GM23338 (cell line): ENCODE results near the gene NRK. TPM values are rescaled to one million over a fixed set of nuclear protein-coding genes. Genes with fewer than 3 reads are reported as not detected.

ENCODE experiments used
- ATAC-seq: fragments of 200-7000 bp; cut with Tn5 transposase; 3 replicates; pipeline ENCODE4 v1.9.1; 2020
- DNase-seq: peaks from one replicate; pipeline ENCODE4 v3.0.0-alpha.2; 2015; ENCODE audit warnings: low spot score
- H2AFZ ChIP-seq: fragments of 200-600 bp; sonication (generic); 2 replicates; pipeline ENCODE4 v1.8.0; 2016; ENCODE audit warnings: antibody characterized with exemption, mild to moderate bottlenecking, moderate library complexity
- H3F3A ChIP-seq: fragments of 200-600 bp; sonication (generic); replicated peaks from 2 replicates; pipeline ENCODE4 v1.8.0; 2017; ENCODE audit warnings: antibody characterized with exemption, mixed run types, low read depth
- H3K27ac ChIP-seq: fragments of 200-600 bp; sonication (generic); 2 replicates; pipeline ENCODE4 v1.6.1; 2016; ENCODE audit warnings: low read depth
- H3K27me3 ChIP-seq: fragments of 200-600 bp; sonication (generic); 2 replicates; pipeline ENCODE4 v1.8.0; 2016; ENCODE audit warnings: mild to moderate bottlenecking, mixed run types, moderate library complexity; ENCODE audit not compliant: insufficient read depth
- H3K36me3 ChIP-seq: fragments of 200-600 bp; sonication (generic); 2 replicates; pipeline ENCODE4 v1.8.0; 2016; ENCODE audit warnings: mild to moderate bottlenecking; ENCODE audit not compliant: insufficient read depth
- H3K4me1 ChIP-seq: fragments of 200-600 bp; sonication (generic); 2 replicates; pipeline ENCODE4 v1.8.0; 2016; ENCODE audit warnings: mild to moderate bottlenecking, moderate library complexity; ENCODE audit not compliant: insufficient read depth
- H3K4me2 ChIP-seq: fragments of 200-600 bp; sonication (generic); 2 replicates; pipeline ENCODE4 v1.7.1; 2017; ENCODE audit warnings: mixed run types
- H3K4me3 ChIP-seq: fragments of 200-600 bp; sonication (generic); 2 replicates; pipeline ENCODE4 v1.6.1; 2016; ENCODE audit warnings: mixed run types
- H3K79me2 ChIP-seq: fragments of 200-600 bp; sonication (generic); replicated peaks from 2 replicates; pipeline ENCODE4 v1.8.0; 2017; ENCODE audit warnings: mild to moderate bottlenecking; ENCODE audit not compliant: insufficient read depth
- H3K9me2 ChIP-seq: fragments of 200-600 bp; sonication (generic); 2 replicates; pipeline ENCODE4 v1.8.0; 2017; ENCODE audit not compliant: insufficient read depth
- H4K20me1 ChIP-seq: fragments of 200-600 bp; sonication (generic); replicated peaks from 2 replicates; pipeline ENCODE4 v1.8.0; 2017; ENCODE audit warnings: mild to moderate bottlenecking; ENCODE audit not compliant: insufficient read depth
- H3K27ac Mint-ChIP-seq: 2 replicates; pipeline ENCODE4 v1.8.0; 2020; ENCODE audit warnings: inconsistent platforms, mild to moderate bottlenecking, moderate library complexity, mixed read lengths
- H3K27me3 Mint-ChIP-seq: 3 replicates; pipeline ENCODE4 v1.8.0; 2022; ENCODE audit warnings: low read depth, mild to moderate bottlenecking, moderate library complexity, mixed read lengths, inconsistent platforms; ENCODE audit not compliant: insufficient read depth, poor library complexity
- H3K36me3 Mint-ChIP-seq: 3 replicates; pipeline ENCODE4 v1.8.0; 2021; ENCODE audit warnings: low read depth, mild to moderate bottlenecking, inconsistent platforms, moderate library complexity, mixed read lengths
- H3K4me1 Mint-ChIP-seq: 3 replicates; pipeline ENCODE4 v1.8.0; 2020; ENCODE audit warnings: mild to moderate bottlenecking, inconsistent platforms, mixed read lengths
- H3K4me3 Mint-ChIP-seq: 3 replicates; pipeline ENCODE4 v1.8.0; 2021; ENCODE audit warnings: moderate library complexity, mild to moderate bottlenecking, inconsistent platforms, mixed read lengths
- H3K9me3 Mint-ChIP-seq: 3 replicates; pipeline ENCODE4 v1.8.0; 2020; ENCODE audit warnings: moderate library complexity, mild to moderate bottlenecking, inconsistent platforms, mixed read lengths
- CREB1 ChIP-seq: fragments of 250-450 bp; sonication (Bioruptor Pico); IDR thresholded peaks from 2 replicates; pipeline ENCODE4 v1.5.0; 2020; ENCODE audit warnings: low read depth, mild to moderate bottlenecking, moderate library complexity
- EZH2phosphoT487 ChIP-seq: fragments of 200-600 bp; sonication (generic); IDR thresholded peaks from one replicate; pipeline ENCODE4 v1.8.1; 2018; ENCODE audit warnings: antibody characterized with exemption; ENCODE audit not compliant: unreplicated experiment
- JUNB ChIP-seq: IDR thresholded peaks from one replicate; pipeline ENCODE4 v1.6.1; 2016; ENCODE audit warnings: antibody characterized with exemption; ENCODE audit not compliant: unreplicated experiment
- NANOG ChIP-seq: IDR thresholded peaks from 2 replicates; pipeline ENCODE4 v1.6.1; 2016; ENCODE audit warnings: antibody characterized with exemption, borderline replicate concordance
- POLR2AphosphoS5 ChIP-seq: IDR thresholded peaks from 2 replicates; pipeline ENCODE4 v1.6.1; 2016; ENCODE audit warnings: antibody characterized with exemption, low read depth
- STAT1 ChIP-seq: IDR thresholded peaks from one replicate; pipeline ENCODE4 v1.6.1; 2016; ENCODE audit warnings: antibody characterized with exemption; ENCODE audit not compliant: unreplicated experiment
- ZNF331 ChIP-seq: fragments of 250-450 bp; sonication (Bioruptor Pico); IDR thresholded peaks from 2 replicates; pipeline ENCODE4 v1.5.0; 2020; ENCODE audit warnings: low read depth, mild to moderate bottlenecking, moderate library complexity
- polyA plus RNA-seq: library from polyadenylated mRNA; unstranded; fragments of >200 nt; fragmentation: Nextera tagmentation; extraction: Ambion mirVana; gene quantifications from 2 replicates; pipeline ENCODE4 v1.2.1, GENCODE V29; 2016
- total RNA-seq: library from RNA; depleted of rRNA; stranded (reverse); fragments of >200 nt; shearing (Covaris generic); gene quantifications from 2 replicates; pipeline ENCODE4 v1.2.3, GENCODE V29; 2014
- TF ChIP-seq, protein P1 (sequence below): fragments of 250-450 bp; sonication (Bioruptor Pico); IDR thresholded peaks from 2 replicates; pipeline ENCODE4 v1.5.0; 2020; ENCODE audit warnings: mild to moderate bottlenecking, moderate library complexity
- TF ChIP-seq, protein P2 (sequence below), 2 experiments: fragments of 200-600 bp in 1 of 2; sonication (generic) in 1 of 2; conservative IDR thresholded peaks; 2 replicates each; pipeline versions ENCODE4 v1.5.1 to v1.6.1; 2016 to 2017; ENCODE audit warnings: antibody characterized with exemption in 2 of 2, low read depth in 2 of 2, mild to moderate bottlenecking in 2 of 2, moderate library complexity in 1 of 2
- TF ChIP-seq, protein P3 (sequence below): IDR thresholded peaks from one replicate; pipeline ENCODE4 v1.6.1; 2018; ENCODE audit warnings: antibody characterized with exemption; ENCODE audit not compliant: unreplicated experiment

Gene NRK
- total and polyA plus RNA-seq, 2 experiments from 2014 or later = 6.4 to 16.2 TPM

DNA sequence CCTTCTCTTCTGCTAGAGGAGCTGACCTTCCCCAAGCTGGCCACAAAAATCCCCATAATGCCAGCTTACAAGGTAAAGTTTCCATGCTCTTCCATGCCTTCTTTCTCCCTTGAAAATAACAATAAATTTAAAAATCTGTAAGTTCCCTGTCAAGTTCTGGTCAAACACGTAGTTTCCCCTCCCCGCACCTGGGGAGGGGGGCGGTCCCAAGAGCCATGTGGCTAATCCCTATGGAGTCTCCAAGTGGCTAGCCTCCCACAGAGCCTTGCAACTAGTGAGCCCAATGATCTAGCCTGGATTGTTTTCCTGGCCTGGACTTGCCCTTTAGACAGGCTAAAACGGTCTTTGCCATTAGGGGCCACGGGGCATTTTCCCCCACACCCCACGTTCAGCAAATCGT lies 2.1 kb upstream of the NRK start:
- Histone ChIP-seq H3K4me3 (peak overlapping the region; percentile 65), H2AFZ (no peak overlapping the region), H3F3A (no peaks in the 10 kb centered on the region), H3K4me2 (peak overlapping the region; percentile 72), H4K20me1 (no peaks in the 10 kb centered on the region), H3K27me3 (peaks cover 24% of the 10 kb centered on the region), H3K9me2 (0 out of 2 replicates have a peak, but pooled peaks cover 3% of the 10 kb centered on the region), H3K4me1 (peaks cover 10% of the 10 kb centered on the region), H3K36me3 (no peaks in the 10 kb centered on the region), H3K79me2 (no peaks in the 10 kb centered on the region), H3K27ac (no peak overlapping the region)
- Mint-ChIP-seq H3K27me3 (peaks cover 12% of the 10 kb centered on the region), H3K36me3 (no peaks in the 10 kb centered on the region), H3K27ac (no peak overlapping the region), H3K4me3 (no peak overlapping the region), H3K4me1 (peaks cover 6% of the 10 kb centered on the region; the same call in 2 of the 3 replicates), H3K9me3 (no peaks in the 10 kb centered on the region; the same call in 2 of the 3 replicates)
- TF ChIP-seq STAT1 = no peak
- TF ChIP-seq, protein P1, sequence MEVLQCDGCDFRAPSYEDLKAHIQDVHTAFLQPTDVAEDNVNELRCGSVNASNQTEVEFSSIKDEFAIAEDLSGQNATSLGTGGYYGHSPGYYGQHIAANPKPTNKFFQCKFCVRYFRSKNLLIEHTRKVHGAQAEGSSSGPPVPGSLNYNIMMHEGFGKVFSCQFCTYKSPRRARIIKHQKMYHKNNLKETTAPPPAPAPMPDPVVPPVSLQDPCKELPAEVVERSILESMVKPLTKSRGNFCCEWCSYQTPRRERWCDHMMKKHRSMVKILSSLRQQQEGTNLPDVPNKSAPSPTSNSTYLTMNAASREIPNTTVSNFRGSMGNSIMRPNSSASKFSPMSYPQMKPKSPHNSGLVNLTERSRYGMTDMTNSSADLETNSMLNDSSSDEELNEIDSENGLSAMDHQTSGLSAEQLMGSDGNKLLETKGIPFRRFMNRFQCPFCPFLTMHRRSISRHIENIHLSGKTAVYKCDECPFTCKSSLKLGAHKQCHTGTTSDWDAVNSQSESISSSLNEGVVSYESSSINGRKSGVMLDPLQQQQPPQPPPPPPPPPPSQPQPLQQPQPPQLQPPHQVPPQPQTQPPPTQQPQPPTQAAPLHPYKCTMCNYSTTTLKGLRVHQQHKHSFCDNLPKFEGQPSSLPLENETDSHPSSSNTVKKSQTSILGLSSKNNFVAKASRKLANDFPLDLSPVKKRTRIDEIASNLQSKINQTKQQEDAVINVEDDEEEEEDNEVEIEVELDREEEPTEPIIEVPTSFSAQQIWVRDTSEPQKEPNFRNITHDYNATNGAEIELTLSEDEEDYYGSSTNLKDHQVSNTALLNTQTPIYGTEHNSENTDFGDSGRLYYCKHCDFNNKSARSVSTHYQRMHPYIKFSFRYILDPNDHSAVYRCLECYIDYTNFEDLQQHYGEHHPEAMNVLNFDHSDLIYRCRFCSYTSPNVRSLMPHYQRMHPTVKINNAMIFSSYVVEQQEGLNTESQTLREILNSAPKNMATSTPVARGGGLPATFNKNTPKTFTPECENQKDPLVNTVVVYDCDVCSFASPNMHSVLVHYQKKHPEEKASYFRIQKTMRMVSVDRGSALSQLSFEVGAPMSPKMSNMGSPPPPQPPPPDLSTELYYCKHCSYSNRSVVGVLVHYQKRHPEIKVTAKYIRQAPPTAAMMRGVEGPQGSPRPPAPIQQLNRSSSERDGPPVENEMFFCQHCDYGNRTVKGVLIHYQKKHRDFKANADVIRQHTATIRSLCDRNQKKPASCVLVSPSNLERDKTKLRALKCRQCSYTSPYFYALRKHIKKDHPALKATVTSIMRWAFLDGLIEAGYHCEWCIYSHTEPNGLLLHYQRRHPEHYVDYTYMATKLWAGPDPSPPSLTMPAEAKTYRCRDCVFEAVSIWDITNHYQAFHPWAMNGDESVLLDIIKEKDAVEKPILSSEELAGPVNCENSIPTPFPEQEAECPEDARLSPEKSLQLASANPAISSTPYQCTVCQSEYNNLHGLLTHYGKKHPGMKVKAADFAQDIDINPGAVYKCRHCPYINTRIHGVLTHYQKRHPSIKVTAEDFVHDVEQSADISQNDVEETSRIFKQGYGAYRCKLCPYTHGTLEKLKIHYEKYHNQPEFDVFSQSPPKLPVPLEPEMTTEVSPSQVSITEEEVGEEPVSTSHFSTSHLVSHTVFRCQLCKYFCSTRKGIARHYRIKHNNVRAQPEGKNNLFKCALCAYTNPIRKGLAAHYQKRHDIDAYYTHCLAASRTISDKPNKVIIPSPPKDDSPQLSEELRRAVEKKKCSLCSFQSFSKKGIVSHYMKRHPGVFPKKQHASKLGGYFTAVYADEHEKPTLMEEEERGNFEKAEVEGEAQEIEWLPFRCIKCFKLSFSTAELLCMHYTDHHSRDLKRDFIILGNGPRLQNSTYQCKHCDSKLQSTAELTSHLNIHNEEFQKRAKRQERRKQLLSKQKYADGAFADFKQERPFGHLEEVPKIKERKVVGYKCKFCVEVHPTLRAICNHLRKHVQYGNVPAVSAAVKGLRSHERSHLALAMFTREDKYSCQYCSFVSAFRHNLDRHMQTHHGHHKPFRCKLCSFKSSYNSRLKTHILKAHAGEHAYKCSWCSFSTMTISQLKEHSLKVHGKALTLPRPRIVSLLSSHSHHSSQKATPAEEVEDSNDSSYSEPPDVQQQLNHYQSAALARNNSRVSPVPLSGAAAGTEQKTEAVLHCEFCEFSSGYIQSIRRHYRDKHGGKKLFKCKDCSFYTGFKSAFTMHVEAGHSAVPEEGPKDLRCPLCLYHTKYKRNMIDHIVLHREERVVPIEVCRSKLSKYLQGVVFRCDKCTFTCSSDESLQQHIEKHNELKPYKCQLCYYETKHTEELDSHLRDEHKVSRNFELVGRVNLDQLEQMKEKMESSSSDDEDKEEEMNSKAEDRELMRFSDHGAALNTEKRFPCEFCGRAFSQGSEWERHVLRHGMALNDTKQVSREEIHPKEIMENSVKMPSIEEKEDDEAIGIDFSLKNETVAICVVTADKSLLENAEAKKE (CRISPR knock-in tag) = no peak
- no peak for TF ChIP-seq NANOG
- no peak for TF ChIP-seq EZH2phosphoT487
- TF ChIP-seq JUNB = no peak
- no peak for TF ChIP-seq POLR2AphosphoS5
- TF ChIP-seq, protein P2, sequence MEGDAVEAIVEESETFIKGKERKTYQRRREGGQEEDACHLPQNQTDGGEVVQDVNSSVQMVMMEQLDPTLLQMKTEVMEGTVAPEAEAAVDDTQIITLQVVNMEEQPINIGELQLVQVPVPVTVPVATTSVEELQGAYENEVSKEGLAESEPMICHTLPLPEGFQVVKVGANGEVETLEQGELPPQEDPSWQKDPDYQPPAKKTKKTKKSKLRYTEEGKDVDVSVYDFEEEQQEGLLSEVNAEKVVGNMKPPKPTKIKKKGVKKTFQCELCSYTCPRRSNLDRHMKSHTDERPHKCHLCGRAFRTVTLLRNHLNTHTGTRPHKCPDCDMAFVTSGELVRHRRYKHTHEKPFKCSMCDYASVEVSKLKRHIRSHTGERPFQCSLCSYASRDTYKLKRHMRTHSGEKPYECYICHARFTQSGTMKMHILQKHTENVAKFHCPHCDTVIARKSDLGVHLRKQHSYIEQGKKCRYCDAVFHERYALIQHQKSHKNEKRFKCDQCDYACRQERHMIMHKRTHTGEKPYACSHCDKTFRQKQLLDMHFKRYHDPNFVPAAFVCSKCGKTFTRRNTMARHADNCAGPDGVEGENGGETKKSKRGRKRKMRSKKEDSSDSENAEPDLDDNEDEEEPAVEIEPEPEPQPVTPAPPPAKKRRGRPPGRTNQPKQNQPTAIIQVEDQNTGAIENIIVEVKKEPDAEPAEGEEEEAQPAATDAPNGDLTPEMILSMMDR (conservative IDR thresholded peaks at IDR 0.05; ENCODE audit: low read depth in 2 of 2) = no peak
- no peak for TF ChIP-seq ZNF331 (CRISPR knock-in tag)
- no peak for TF ChIP-seq CREB1 (CRISPR knock-in tag)
- TF ChIP-seq, protein P3, sequence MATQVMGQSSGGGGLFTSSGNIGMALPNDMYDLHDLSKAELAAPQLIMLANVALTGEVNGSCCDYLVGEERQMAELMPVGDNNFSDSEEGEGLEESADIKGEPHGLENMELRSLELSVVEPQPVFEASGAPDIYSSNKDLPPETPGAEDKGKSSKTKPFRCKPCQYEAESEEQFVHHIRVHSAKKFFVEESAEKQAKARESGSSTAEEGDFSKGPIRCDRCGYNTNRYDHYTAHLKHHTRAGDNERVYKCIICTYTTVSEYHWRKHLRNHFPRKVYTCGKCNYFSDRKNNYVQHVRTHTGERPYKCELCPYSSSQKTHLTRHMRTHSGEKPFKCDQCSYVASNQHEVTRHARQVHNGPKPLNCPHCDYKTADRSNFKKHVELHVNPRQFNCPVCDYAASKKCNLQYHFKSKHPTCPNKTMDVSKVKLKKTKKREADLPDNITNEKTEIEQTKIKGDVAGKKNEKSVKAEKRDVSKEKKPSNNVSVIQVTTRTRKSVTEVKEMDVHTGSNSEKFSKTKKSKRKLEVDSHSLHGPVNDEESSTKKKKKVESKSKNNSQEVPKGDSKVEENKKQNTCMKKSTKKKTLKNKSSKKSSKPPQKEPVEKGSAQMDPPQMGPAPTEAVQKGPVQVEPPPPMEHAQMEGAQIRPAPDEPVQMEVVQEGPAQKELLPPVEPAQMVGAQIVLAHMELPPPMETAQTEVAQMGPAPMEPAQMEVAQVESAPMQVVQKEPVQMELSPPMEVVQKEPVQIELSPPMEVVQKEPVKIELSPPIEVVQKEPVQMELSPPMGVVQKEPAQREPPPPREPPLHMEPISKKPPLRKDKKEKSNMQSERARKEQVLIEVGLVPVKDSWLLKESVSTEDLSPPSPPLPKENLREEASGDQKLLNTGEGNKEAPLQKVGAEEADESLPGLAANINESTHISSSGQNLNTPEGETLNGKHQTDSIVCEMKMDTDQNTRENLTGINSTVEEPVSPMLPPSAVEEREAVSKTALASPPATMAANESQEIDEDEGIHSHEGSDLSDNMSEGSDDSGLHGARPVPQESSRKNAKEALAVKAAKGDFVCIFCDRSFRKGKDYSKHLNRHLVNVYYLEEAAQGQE = no peak
- DNase-seq = peak; percentile 9
- peak; percentile 15; the same call in 2 of the 3 replicates for ATAC-seq
